Measurements from ENCODE around the gene ZNF608. TPM values are rescaled to one million over a fixed set of nuclear protein-coding genes. Genes with fewer than 3 reads are reported as not detected.

ZNF608 gene
- total and polyA plus RNA-seq, 4 donors, result 1.4 to 7.6 (median 3.2) TPM

DNA sequence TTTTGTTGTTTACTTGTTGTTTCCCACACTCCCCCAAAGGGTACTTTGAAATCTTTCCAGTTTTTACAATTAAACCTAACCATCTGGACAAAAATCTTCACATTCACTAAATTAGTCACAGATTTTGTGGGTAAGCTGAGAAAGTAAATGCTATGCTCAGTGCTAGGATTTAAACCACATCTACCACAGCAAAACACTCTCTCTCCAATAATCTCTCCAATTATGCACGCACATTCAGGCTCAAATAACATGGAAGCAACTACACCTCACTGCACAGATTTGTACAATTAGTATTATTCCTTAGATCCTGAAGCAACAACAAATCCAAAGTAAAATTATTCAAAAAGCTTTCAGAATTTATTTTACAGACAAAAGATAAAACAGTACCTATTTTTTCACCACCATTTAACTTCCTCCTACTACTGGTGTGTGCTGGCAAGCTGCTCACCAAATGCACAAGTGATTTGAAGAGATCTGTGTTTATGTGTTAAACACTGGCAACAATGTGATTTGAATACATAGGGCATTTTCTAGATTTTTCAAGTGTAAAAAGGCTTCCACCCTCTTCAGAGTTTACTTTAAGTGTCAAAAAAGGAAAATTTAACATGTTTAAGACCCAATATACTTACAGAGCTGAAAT is 16.6 kb downstream of the ZNF608 start:
- DNase-seq (ENCODE audit: low spot score), result no peak
- 90% methylated on average over 1 of the region's 1 CpG for WGBS
- no peaks in the 10 kb centered on the region for H3K27me3 ChIP-seq (ENCODE audit: control insufficient read depth in 4 of 4, insufficient read depth in 4 of 4, low read length in 3 of 4)
- no peak overlapping the region for H3K9ac ChIP-seq (ENCODE audit: low read depth in 1 of 2, low read length in 2 of 2)
- no peak overlapping the region for H3K4me3 ChIP-seq (ENCODE audit: low read depth in 1 of 3, low read length in 3 of 3)
- peaks cover 9 to 23% (median 17%) of the 10 kb centered on the region in 4 donors for H3K4me1 ChIP-seq (ENCODE audit: control insufficient read depth in 4 of 4, insufficient read depth in 4 of 4, low read length in 3 of 4)
- TF ChIP-seq RXRA (IDR thresholded peaks at IDR 0.05), result no peak
- no peak for TF ChIP-seq FOXA2 (IDR thresholded peaks at IDR 0.05)
- TF ChIP-seq NR2F2 (IDR thresholded peaks at IDR 0.05), result no peak
- TF ChIP-seq HNF4G (IDR thresholded peaks at IDR 0.05), result no peak
- TF ChIP-seq, protein P1, sequence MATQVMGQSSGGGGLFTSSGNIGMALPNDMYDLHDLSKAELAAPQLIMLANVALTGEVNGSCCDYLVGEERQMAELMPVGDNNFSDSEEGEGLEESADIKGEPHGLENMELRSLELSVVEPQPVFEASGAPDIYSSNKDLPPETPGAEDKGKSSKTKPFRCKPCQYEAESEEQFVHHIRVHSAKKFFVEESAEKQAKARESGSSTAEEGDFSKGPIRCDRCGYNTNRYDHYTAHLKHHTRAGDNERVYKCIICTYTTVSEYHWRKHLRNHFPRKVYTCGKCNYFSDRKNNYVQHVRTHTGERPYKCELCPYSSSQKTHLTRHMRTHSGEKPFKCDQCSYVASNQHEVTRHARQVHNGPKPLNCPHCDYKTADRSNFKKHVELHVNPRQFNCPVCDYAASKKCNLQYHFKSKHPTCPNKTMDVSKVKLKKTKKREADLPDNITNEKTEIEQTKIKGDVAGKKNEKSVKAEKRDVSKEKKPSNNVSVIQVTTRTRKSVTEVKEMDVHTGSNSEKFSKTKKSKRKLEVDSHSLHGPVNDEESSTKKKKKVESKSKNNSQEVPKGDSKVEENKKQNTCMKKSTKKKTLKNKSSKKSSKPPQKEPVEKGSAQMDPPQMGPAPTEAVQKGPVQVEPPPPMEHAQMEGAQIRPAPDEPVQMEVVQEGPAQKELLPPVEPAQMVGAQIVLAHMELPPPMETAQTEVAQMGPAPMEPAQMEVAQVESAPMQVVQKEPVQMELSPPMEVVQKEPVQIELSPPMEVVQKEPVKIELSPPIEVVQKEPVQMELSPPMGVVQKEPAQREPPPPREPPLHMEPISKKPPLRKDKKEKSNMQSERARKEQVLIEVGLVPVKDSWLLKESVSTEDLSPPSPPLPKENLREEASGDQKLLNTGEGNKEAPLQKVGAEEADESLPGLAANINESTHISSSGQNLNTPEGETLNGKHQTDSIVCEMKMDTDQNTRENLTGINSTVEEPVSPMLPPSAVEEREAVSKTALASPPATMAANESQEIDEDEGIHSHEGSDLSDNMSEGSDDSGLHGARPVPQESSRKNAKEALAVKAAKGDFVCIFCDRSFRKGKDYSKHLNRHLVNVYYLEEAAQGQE (IDR thresholded peaks at IDR 0.05), result no peak
- no peak for TF ChIP-seq FOXA1 (IDR thresholded peaks at IDR 0.05)
- TF ChIP-seq, protein P2, sequence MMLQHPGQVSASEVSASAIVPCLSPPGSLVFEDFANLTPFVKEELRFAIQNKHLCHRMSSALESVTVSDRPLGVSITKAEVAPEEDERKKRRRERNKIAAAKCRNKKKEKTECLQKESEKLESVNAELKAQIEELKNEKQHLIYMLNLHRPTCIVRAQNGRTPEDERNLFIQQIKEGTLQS (IDR thresholded peaks at IDR 0.05), result no peak
- TF ChIP-seq GABPA (IDR thresholded peaks at IDR 0.05 in 1 of 2, conservative IDR thresholded peaks at IDR 0.05 in 1 of 2), result no peak
- TF ChIP-seq, protein P3, sequence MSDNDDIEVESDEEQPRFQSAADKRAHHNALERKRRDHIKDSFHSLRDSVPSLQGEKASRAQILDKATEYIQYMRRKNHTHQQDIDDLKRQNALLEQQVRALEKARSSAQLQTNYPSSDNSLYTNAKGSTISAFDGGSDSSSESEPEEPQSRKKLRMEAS (IDR thresholded peaks at IDR 0.05), result no peak
- no peak for TF ChIP-seq EGR1 (IDR thresholded peaks at IDR 0.05; ENCODE audit: low read depth in 2 of 2)
- no peak for TF ChIP-seq RAD21 (IDR thresholded peaks at IDR 0.05)
- TF ChIP-seq JUND (IDR thresholded peaks at IDR 0.05), result no peak
- TF ChIP-seq, protein P4, sequence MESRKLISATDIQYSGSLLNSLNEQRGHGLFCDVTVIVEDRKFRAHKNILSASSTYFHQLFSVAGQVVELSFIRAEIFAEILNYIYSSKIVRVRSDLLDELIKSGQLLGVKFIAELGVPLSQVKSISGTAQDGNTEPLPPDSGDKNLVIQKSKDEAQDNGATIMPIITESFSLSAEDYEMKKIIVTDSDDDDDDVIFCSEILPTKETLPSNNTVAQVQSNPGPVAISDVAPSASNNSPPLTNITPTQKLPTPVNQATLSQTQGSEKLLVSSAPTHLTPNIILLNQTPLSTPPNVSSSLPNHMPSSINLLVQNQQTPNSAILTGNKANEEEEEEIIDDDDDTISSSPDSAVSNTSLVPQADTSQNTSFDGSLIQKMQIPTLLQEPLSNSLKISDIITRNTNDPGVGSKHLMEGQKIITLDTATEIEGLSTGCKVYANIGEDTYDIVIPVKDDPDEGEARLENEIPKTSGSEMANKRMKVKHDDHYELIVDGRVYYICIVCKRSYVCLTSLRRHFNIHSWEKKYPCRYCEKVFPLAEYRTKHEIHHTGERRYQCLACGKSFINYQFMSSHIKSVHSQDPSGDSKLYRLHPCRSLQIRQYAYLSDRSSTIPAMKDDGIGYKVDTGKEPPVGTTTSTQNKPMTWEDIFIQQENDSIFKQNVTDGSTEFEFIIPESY (IDR thresholded peaks at IDR 0.05), result no peak
- no peak for TF ChIP-seq YY1 (IDR thresholded peaks at IDR 0.05)
- H3K9me3 ChIP-seq (ENCODE audit: control insufficient read depth in 4 of 4, low read length in 3 of 4), result no peaks in the 10 kb centered on the region
- H3K27ac ChIP-seq (ENCODE audit: low read depth in 1 of 2, low read length in 2 of 2), result no peak overlapping the region
- H3K36me3 ChIP-seq (ENCODE audit: control insufficient read depth in 4 of 4, insufficient read depth in 3 of 4, low read depth in 1 of 4, low read length in 3 of 4), result no peaks in the 10 kb centered on the region

DNA sequence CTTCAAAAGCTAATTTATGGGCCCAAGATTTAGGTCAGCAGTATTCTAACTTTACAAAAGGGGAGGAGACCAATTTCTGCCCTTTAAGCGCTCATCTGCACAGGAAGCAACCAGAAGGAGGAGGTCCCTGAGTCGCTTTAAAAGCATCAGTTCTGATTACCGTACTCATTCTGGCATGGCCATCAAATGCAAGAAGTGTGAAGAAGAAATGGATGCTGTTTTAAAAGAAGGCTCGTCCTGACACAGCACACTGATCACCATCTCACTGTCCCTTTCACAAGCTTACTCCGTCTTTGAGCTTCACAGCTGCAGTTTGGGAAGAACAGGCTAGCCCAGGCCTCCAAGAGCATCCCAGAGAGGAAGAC is 17.5 kb downstream of the ZNF608 start:
- Histone ChIP-seq H3K9ac (ENCODE audit: low read depth in 1 of 2, low read length in 2 of 2) (no peak overlapping the region), H3K4me1 (ENCODE audit: control insufficient read depth in 4 of 4, insufficient read depth in 4 of 4, low read length in 3 of 4) (peaks cover 9 to 24% (median 17%) of the 10 kb centered on the region in 4 donors), H3K36me3 (ENCODE audit: control insufficient read depth in 4 of 4, insufficient read depth in 3 of 4, low read depth in 1 of 4, low read length in 3 of 4) (no peaks in the 10 kb centered on the region), H3K27ac (ENCODE audit: low read depth in 1 of 2, low read length in 2 of 2) (no peak overlapping the region), H3K9me3 (ENCODE audit: control insufficient read depth in 4 of 4, low read length in 3 of 4) (no peaks in the 10 kb centered on the region), H3K27me3 (ENCODE audit: control insufficient read depth in 4 of 4, insufficient read depth in 4 of 4, low read length in 3 of 4) (no peaks in the 10 kb centered on the region), H3K4me3 (ENCODE audit: low read depth in 1 of 3, low read length in 3 of 3) (no peak overlapping the region)
- 98% methylated on average over 5 of the region's 5 CpGs for WGBS
- no peak for TF ChIP-seq RAD21 (IDR thresholded peaks at IDR 0.05)
- TF ChIP-seq TAF1 (conservative IDR thresholded peaks at IDR 0.05), result no peak
- TF ChIP-seq, protein P4 (IDR thresholded peaks at IDR 0.05), result no peak
- TF ChIP-seq, protein P3 (IDR thresholded peaks at IDR 0.05), result no peak
- TF ChIP-seq, protein P5, sequence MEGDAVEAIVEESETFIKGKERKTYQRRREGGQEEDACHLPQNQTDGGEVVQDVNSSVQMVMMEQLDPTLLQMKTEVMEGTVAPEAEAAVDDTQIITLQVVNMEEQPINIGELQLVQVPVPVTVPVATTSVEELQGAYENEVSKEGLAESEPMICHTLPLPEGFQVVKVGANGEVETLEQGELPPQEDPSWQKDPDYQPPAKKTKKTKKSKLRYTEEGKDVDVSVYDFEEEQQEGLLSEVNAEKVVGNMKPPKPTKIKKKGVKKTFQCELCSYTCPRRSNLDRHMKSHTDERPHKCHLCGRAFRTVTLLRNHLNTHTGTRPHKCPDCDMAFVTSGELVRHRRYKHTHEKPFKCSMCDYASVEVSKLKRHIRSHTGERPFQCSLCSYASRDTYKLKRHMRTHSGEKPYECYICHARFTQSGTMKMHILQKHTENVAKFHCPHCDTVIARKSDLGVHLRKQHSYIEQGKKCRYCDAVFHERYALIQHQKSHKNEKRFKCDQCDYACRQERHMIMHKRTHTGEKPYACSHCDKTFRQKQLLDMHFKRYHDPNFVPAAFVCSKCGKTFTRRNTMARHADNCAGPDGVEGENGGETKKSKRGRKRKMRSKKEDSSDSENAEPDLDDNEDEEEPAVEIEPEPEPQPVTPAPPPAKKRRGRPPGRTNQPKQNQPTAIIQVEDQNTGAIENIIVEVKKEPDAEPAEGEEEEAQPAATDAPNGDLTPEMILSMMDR (IDR thresholded peaks at IDR 0.05; ENCODE audit: low read depth, low read length, missing input control), result no peak
- no peak for TF ChIP-seq EGR1 (IDR thresholded peaks at IDR 0.05; ENCODE audit: low read depth in 2 of 2)
- TF ChIP-seq FOXA2 (IDR thresholded peaks at IDR 0.05), result no peak
- TF ChIP-seq RXRA (IDR thresholded peaks at IDR 0.05), result no peak
- no peak for TF ChIP-seq NR2F2 (IDR thresholded peaks at IDR 0.05)
- TF ChIP-seq GABPA (IDR thresholded peaks at IDR 0.05 in 1 of 2, conservative IDR thresholded peaks at IDR 0.05 in 1 of 2), result no peak
- TF ChIP-seq JUND (IDR thresholded peaks at IDR 0.05), result no peak
- TF ChIP-seq HNF4A (conservative IDR thresholded peaks at IDR 0.05), result no peak
- no peak for DNase-seq (ENCODE audit: low spot score)

All from liver (tissue), 9 donors.